H9 (cell line): ENCODE measurements around the gene SYNGR4. TPM values are rescaled to one million over a fixed set of nuclear protein-coding genes. Genes with fewer than 3 reads are reported as not detected.

Source experiments
- DNase-seq: peaks from one replicate; pipeline ENCODE4 v3.0.0-alpha.2; 2017
- H2AFZ ChIP-seq: one replicate; pipeline ENCODE4 v1.6.1; 2013; ENCODE audit warnings: mild to moderate bottlenecking, low read length, control low read depth, moderate library complexity
- H2AK5ac ChIP-seq: 2 replicates; pipeline ENCODE4 v1.6.1; 2013; ENCODE audit warnings: low read length, control low read depth, mixed read lengths; ENCODE audit not compliant: insufficient read length
- H2BK120ac ChIP-seq: one replicate; pipeline ENCODE4 v1.6.1; 2013; ENCODE audit warnings: low read depth, mild to moderate bottlenecking, low read length, control low read depth, inconsistent platforms; ENCODE audit not compliant: poor library complexity, severe bottlenecking
- H2BK12ac ChIP-seq: 2 replicates; pipeline ENCODE4 v1.6.1; 2013; ENCODE audit warnings: low read length, control low read depth, mixed read lengths, low read depth; ENCODE audit not compliant: insufficient read length
- H2BK15ac ChIP-seq: 2 replicates; pipeline ENCODE4 v1.6.1; 2013; ENCODE audit warnings: low read depth, low read length, control low read depth
- H2BK20ac ChIP-seq: one replicate; pipeline ENCODE4 v1.6.1; 2013; ENCODE audit warnings: low read depth, mild to moderate bottlenecking, low read length, control low read depth, inconsistent platforms; ENCODE audit not compliant: poor library complexity, severe bottlenecking
- H2BK5ac ChIP-seq: 2 replicates; pipeline ENCODE4 v1.6.1; 2013; ENCODE audit warnings: low read length, control low read depth, mixed read lengths; ENCODE audit not compliant: insufficient read length
- H3K14ac ChIP-seq: 2 replicates; pipeline ENCODE4 v1.6.1; 2013; ENCODE audit warnings: low read length, control low read depth; ENCODE audit not compliant: insufficient read depth
- H3K18ac ChIP-seq: 2 replicates; pipeline ENCODE4 v1.6.1; 2013; ENCODE audit warnings: low read depth, mild to moderate bottlenecking, mixed read lengths, low read length, control low read depth; ENCODE audit not compliant: insufficient read length
- H3K23ac ChIP-seq: 2 replicates; pipeline ENCODE4 v1.6.1; 2013; ENCODE audit warnings: low read length, control low read depth, mixed read lengths, low read depth; ENCODE audit not compliant: insufficient read length
- H3K23me2 ChIP-seq: 2 replicates; pipeline ENCODE4 v1.6.1; 2013; ENCODE audit warnings: low read depth, mild to moderate bottlenecking, mixed read lengths, low read length, control low read depth; ENCODE audit not compliant: insufficient read length, poor library complexity, severe bottlenecking
- H3K27ac ChIP-seq: 2 replicates; pipeline ENCODE4 v1.5.1; 2013; ENCODE audit warnings: low read length, control low read depth, mixed read lengths, low read depth; ENCODE audit not compliant: insufficient read length
- H3K27me3 ChIP-seq: 2 replicates; pipeline ENCODE4 v1.6.1; 2013; ENCODE audit warnings: low read length, control low read depth, inconsistent platforms; ENCODE audit not compliant: insufficient read depth
- H3K4ac ChIP-seq: 2 replicates; pipeline ENCODE4 v1.6.1; 2013; ENCODE audit warnings: low read depth, mild to moderate bottlenecking, control low read depth, inconsistent platforms, low read length, moderate library complexity
- H3K4me1 ChIP-seq: 2 replicates; pipeline ENCODE4 v1.6.1; 2013; ENCODE audit warnings: low read length, control low read depth, inconsistent platforms; ENCODE audit not compliant: insufficient read depth
- H3K4me2 ChIP-seq: 2 replicates; pipeline ENCODE4 v1.6.1; 2013; ENCODE audit warnings: low read length, control low read depth, mixed read lengths; ENCODE audit not compliant: insufficient read length, insufficient read depth
- H3K56ac ChIP-seq: 2 replicates; pipeline ENCODE4 v1.6.1; 2013; ENCODE audit warnings: low read depth, mild to moderate bottlenecking, mixed read lengths, low read length, control low read depth; ENCODE audit not compliant: insufficient read length
- H3K79me1 ChIP-seq: 2 replicates; pipeline ENCODE4 v1.6.1; 2013; ENCODE audit warnings: low read depth, mild to moderate bottlenecking, moderate library complexity, low read length, control low read depth, inconsistent platforms; ENCODE audit not compliant: insufficient read depth, poor library complexity, severe bottlenecking
- H3K79me2 ChIP-seq: 2 replicates; pipeline ENCODE4 v1.6.1; 2013; ENCODE audit warnings: low read length, control low read depth, inconsistent platforms; ENCODE audit not compliant: insufficient read depth
- H3K9ac ChIP-seq: 2 replicates; pipeline ENCODE4 v1.6.1; 2013; ENCODE audit warnings: low read length, control low read depth, mixed read lengths; ENCODE audit not compliant: insufficient read length; ENCODE audit errors: extremely low read depth
- H3K9me3 ChIP-seq: one replicate; pipeline ENCODE4 v1.6.1; 2013; ENCODE audit warnings: low read depth, low read length, inconsistent platforms; ENCODE audit not compliant: control insufficient read depth
- H3T11ph ChIP-seq: one replicate; pipeline ENCODE4 v1.6.1; 2013; ENCODE audit warnings: mild to moderate bottlenecking, low read length, control low read depth, inconsistent platforms
- H4K20me1 ChIP-seq: one replicate; pipeline ENCODE4 v1.6.1; 2013; ENCODE audit not compliant: control insufficient read depth, insufficient read length, insufficient read depth
- H4K5ac ChIP-seq: 2 replicates; pipeline ENCODE4 v1.6.1; 2013; ENCODE audit warnings: low read depth, mild to moderate bottlenecking, mixed read lengths, low read length, control low read depth; ENCODE audit not compliant: insufficient read length
- H4K8ac ChIP-seq: replicated peaks from 2 replicates; pipeline ENCODE4 v1.6.1; 2013; ENCODE audit warnings: low read length, control low read depth, mixed read lengths, low read depth; ENCODE audit not compliant: insufficient read length
- H4K91ac ChIP-seq: 2 replicates; pipeline ENCODE4 v1.6.1; 2013; ENCODE audit warnings: low read depth, mild to moderate bottlenecking, moderate library complexity, mixed read lengths, low read length, control low read depth; ENCODE audit not compliant: insufficient read length
- H3K27ac Mint-ChIP-seq, 3 experiments: 2 replicates in 2 of 3; 3 replicates in 1 of 3; pipeline ENCODE4 v1.8.0; 2020 to 2021; ENCODE audit warnings: mixed read lengths in 3 of 3, mild to moderate bottlenecking in 1 of 3, moderate library complexity in 1 of 3
- H3K27me3 Mint-ChIP-seq: 2 replicates; pipeline ENCODE4 v1.8.0; 2021; ENCODE audit warnings: low read depth, mild to moderate bottlenecking, moderate library complexity, mixed read lengths
- H3K36me3 Mint-ChIP-seq, 3 experiments: 2 replicates in 2 of 3; 3 replicates in 1 of 3; pipeline ENCODE4 v1.8.0; 2020 to 2021; ENCODE audit warnings: low read depth in 3 of 3, mixed read lengths in 3 of 3; ENCODE audit not compliant: insufficient read depth in 1 of 3
- H3K4me1 Mint-ChIP-seq, 2 experiments: 2 replicates each; pipeline ENCODE4 v1.8.0; 2020; ENCODE audit warnings: mixed read lengths in 2 of 2
- H3K4me3 Mint-ChIP-seq, 2 experiments: 2 replicates in 1 of 2; 3 replicates in 1 of 2; pipeline ENCODE4 v1.8.0; 2020 to 2021; ENCODE audit warnings: mild to moderate bottlenecking in 2 of 2, mixed read lengths in 2 of 2, moderate library complexity in 1 of 2
- H3K9me3 Mint-ChIP-seq, 2 experiments: 2 replicates in 1 of 2; 3 replicates in 1 of 2; pipeline ENCODE4 v1.8.0; 2020; ENCODE audit warnings: mild to moderate bottlenecking in 2 of 2, mixed read lengths in 2 of 2, moderate library complexity in 1 of 2
- CTCF ChIP-seq: fragments of 200-600 bp; sonication (generic); conservative IDR thresholded peaks from 3 replicates; pipeline ENCODE4 v1.8.0; 2021; ENCODE audit warnings: antibody characterized with exemption, mild to moderate bottlenecking
- whole genome bisulfite sequencing: extraction: QIAGEN DNeasy Blood & Tissue Kit; methylation state at CpG from one replicate; pipeline ENCODE4 v1.1.7; 2013; ENCODE audit warnings: missing lambda C conversion rate, low lambda C conversion rate, mixed read lengths; ENCODE audit not compliant: insufficient read length; ENCODE audit errors: extremely low coverage; 5-methylcytosine and 5-hydroxymethylcytosine counted together
- total RNA-seq: library from RNA; stranded (reverse); gene quantifications from 2 replicates; pipeline ENCODE4 v1.2.1, GENCODE V29; 2021

The SYNGR4 gene
- total RNA-seq, 1 experiment from 2014 or later = 0.31 TPM

- peak overlapping the region; percentile 84 to 99 (median 96); a peak in 6 of 7 replicates for H3K27ac Mint-ChIP-seq
- peaks cover 5 to 6% of the 10 kb centered on the region in 2 experiments for H3K4me1 Mint-ChIP-seq
- H3K23me2 ChIP-seq = no peaks in the 10 kb centered on the region
- H3K9me3 Mint-ChIP-seq = no peaks in the 10 kb centered on the region
- no peak overlapping the region for H3K56ac ChIP-seq
- no peak overlapping the region for H3K4ac ChIP-seq
- H4K5ac ChIP-seq = no peak overlapping the region
- H3K36me3 Mint-ChIP-seq = peaks cover 0 to 16% (median 11%) of the 10 kb centered on the region in 3 experiments; a peak in 4 of 7 replicates
- H3K23ac ChIP-seq = no peak overlapping the region
- no peaks in the 10 kb centered on the region for H3K79me1 ChIP-seq
- H3K4me1 ChIP-seq = no peaks in the 10 kb centered on the region
- no peak for TF ChIP-seq CTCF
- H3K27ac ChIP-seq = peak overlapping the region; percentile 73
- no peak overlapping the region for H2BK15ac ChIP-seq
- no peak overlapping the region for H4K8ac ChIP-seq
- H2AK5ac ChIP-seq = peak overlapping the region; percentile 95
- no peak overlapping the region for H3K4me2 ChIP-seq
- WGBS = no CpG with 5 or more reads among the region's 8 CpGs
- no peak overlapping the region for H3T11ph ChIP-seq
- H3K18ac ChIP-seq = no peak overlapping the region
- peak overlapping the region; percentile 82 for H2BK12ac ChIP-seq
- DNase-seq = peak; percentile 53
- H3K9ac ChIP-seq = peak overlapping the region; percentile 31
- peak overlapping the region; percentile 72 for H2BK5ac ChIP-seq
- H2AFZ ChIP-seq = no peak overlapping the region
- no peaks in the 10 kb centered on the region for H3K79me2 ChIP-seq
- H4K91ac ChIP-seq = no peak overlapping the region
- no peak overlapping the region for H2BK120ac ChIP-seq
- H3K14ac ChIP-seq = peak overlapping the region; percentile 84
- no peaks in the 10 kb centered on the region for H3K27me3 ChIP-seq
- no peak overlapping the region for H2BK20ac ChIP-seq
- no peaks in the 10 kb centered on the region for H3K27me3 Mint-ChIP-seq
- H3K9me3 ChIP-seq = no peaks in the 10 kb centered on the region
- H4K20me1 ChIP-seq = no peaks in the 10 kb centered on the region
- H3K4me3 Mint-ChIP-seq = peak overlapping the region; percentile 22 to 52; a peak in 3 of 5 replicates
These were observed 60.6 kb downstream of the SYNGR4 start for GRCh38 chr19:48424694-48425219.

Other genes with a start within 250 kb of the SYNGR4 start
- 115 TPM in 2 replicates for gene LIG1, start 194.0 kb upstream of the SYNGR4 start, total RNA-seq
- gene ZSWIM9, start 193.7 kb upstream of the SYNGR4 start, total RNA-seq = 6.4 and 8.9 TPM in 2 replicates
- 20.3 and 21.0 TPM in 2 replicates for gene CARD8, start 108.5 kb upstream of the SYNGR4 start, total RNA-seq
- 20.2 and 20.3 TPM in 2 replicates for gene ZNF114, start 94.3 kb upstream of the SYNGR4 start, total RNA-seq
- gene EMP3, start 38.8 kb upstream of the SYNGR4 start, total RNA-seq = 9.6 and 13.2 TPM in 2 replicates
- 15.2 and 16.0 TPM in 2 replicates for gene TMEM143, start 427 bp upstream of the SYNGR4 start, total RNA-seq
- gene KDELR1, start 27.2 kb downstream of the SYNGR4 start, total RNA-seq = 195 and 198 TPM in 2 replicates
- gene GRIN2D, start 29.3 kb downstream of the SYNGR4 start, total RNA-seq = 5.9 and 6.2 TPM in 2 replicates
- 92.0 and 94.6 TPM in 2 replicates for gene GRWD1, start 81.6 kb downstream of the SYNGR4 start, total RNA-seq
- gene KCNJ14, start 91.2 kb downstream of the SYNGR4 start, total RNA-seq = 1.1 and 1.2 TPM in 2 replicates
- gene CYTH2, start 105.0 kb downstream of the SYNGR4 start, total RNA-seq = 97.1 and 103 TPM in 2 replicates
- gene LMTK3, start 147.5 kb downstream of the SYNGR4 start, total RNA-seq = 14.4 and 15.2 TPM in 2 replicates
- gene SULT2B1, start 187.8 kb downstream of the SYNGR4 start, total RNA-seq = 1.3 and 1.7 TPM in 2 replicates
- not detected in 2 replicates for gene SPACA4, start 242.4 kb downstream of the SYNGR4 start, total RNA-seq